SK-N-SH treated with all-trans-retinoic acid at 6 μM for 48 hours (cell line): ENCODE results near the gene UGGT2.
A peak's percentile ranks its signal among the peaks of the same experiment; 100 is the strongest.
"Not testable (repeated sequence)": the region's sequence is repeated elsewhere in the genome, so short reads cannot be mapped to it uniquely, and the experiment has no call there.

ENCODE experiments used
- ATAC-seq: fragments of 200-7000 bp; cut with Tn5 transposase; 3 replicates; pipeline ENCODE4 v1.9.1; 2020; ENCODE audit warnings: mild to moderate bottlenecking, moderate library complexity
- ARNTL ChIP-seq: fragments of 450-650 bp; formaldehyde crosslinking; IDR thresholded peaks from 2 replicates; pipeline ENCODE4 v1.5.0; 2020; ENCODE audit warnings: low read depth, mild to moderate bottlenecking, moderate library complexity, borderline replicate concordance
- BACH2 ChIP-seq: fragments of 250-450 bp; sonication (Bioruptor Pico); IDR thresholded peaks from 2 replicates; pipeline ENCODE4 v1.9.0; 2021; ENCODE audit warnings: mild to moderate bottlenecking, borderline replicate concordance
- CREB5 ChIP-seq: fragments of 250-450 bp; sonication (Bioruptor Pico); IDR thresholded peaks from 2 replicates; pipeline ENCODE4 v1.5.1; 2020; ENCODE audit warnings: low read depth, mild to moderate bottlenecking, moderate library complexity
- CSRNP3 ChIP-seq: fragments of 250-450 bp; sonication (Bioruptor Pico); IDR thresholded peaks from 2 replicates; pipeline ENCODE4 v1.5.1; 2021; ENCODE audit warnings: mild to moderate bottlenecking, moderate library complexity
- ESRRG ChIP-seq: fragments of 250-450 bp; sonication (Bioruptor Pico); IDR thresholded peaks from 2 replicates; pipeline ENCODE4 v1.6.1; 2021; ENCODE audit warnings: mild to moderate bottlenecking
- GLIS3 ChIP-seq: fragments of 250-450 bp; sonication (Bioruptor Pico); IDR thresholded peaks from 2 replicates; pipeline ENCODE4 v1.5.0; 2020; ENCODE audit warnings: mild to moderate bottlenecking, moderate library complexity
- ISL1 ChIP-seq: fragments of 250-450 bp; sonication (Bioruptor Pico); IDR thresholded peaks from 2 replicates; pipeline ENCODE4 v2.1.2; 2022; ENCODE audit warnings: mild to moderate bottlenecking, moderate library complexity
- OSR1 ChIP-seq: fragments of 250-450 bp; sonication (Bioruptor Pico); IDR thresholded peaks from 2 replicates; pipeline ENCODE4 v1.8.0; 2022; ENCODE audit warnings: moderate library complexity, mild to moderate bottlenecking, inconsistent platforms
- PATZ1 ChIP-seq: fragments of 250-450 bp; sonication (Bioruptor Pico); IDR thresholded peaks from 2 replicates; pipeline ENCODE4 v1.8.0; 2020; ENCODE audit warnings: mild to moderate bottlenecking, moderate library complexity, borderline replicate concordance
- PPARA ChIP-seq: fragments of 250-450 bp; sonication (Bioruptor Pico); IDR thresholded peaks from 2 replicates; pipeline ENCODE4 v1.5.0; 2020; ENCODE audit warnings: mild to moderate bottlenecking, borderline replicate concordance
- RARB ChIP-seq: fragments of 250-450 bp; sonication (Bioruptor Pico); IDR thresholded peaks from 2 replicates; pipeline ENCODE4 v1.8.0; 2021; ENCODE audit warnings: mild to moderate bottlenecking, moderate library complexity
- TCF4 ChIP-seq: fragments of 250-450 bp; sonication (Bioruptor Pico); IDR thresholded peaks from 2 replicates; pipeline ENCODE4 v1.8.0; 2021; ENCODE audit warnings: mild to moderate bottlenecking, moderate library complexity, borderline replicate concordance
- TOX ChIP-seq: fragments of 250-450 bp; sonication (Bioruptor Pico); IDR thresholded peaks from 2 replicates; pipeline ENCODE4 v1.8.0; 2021; ENCODE audit warnings: mild to moderate bottlenecking, moderate library complexity, borderline replicate concordance
- TSHZ2 ChIP-seq: fragments of 250-450 bp; sonication (Bioruptor Pico); IDR thresholded peaks from 2 replicates; pipeline ENCODE4 v1.5.0; 2020; ENCODE audit warnings: mild to moderate bottlenecking, moderate library complexity
- ZC3H10 ChIP-seq: fragments of 250-450 bp; sonication (Bioruptor Pico); IDR thresholded peaks from 2 replicates; pipeline ENCODE4 v1.5.1; 2021; ENCODE audit warnings: mild to moderate bottlenecking, moderate library complexity
- ZFP3 ChIP-seq: fragments of 250-450 bp; sonication (Bioruptor Pico); IDR thresholded peaks from 2 replicates; pipeline ENCODE4 v1.5.0; 2020; ENCODE audit warnings: mild to moderate bottlenecking, moderate library complexity
- ZFP30 ChIP-seq: fragments of 450-650 bp; formaldehyde crosslinking; IDR thresholded peaks from 2 replicates; pipeline ENCODE4 v1.5.0; 2022; ENCODE audit warnings: mild to moderate bottlenecking, moderate library complexity
- ZNF565 ChIP-seq: fragments of 450-650 bp; formaldehyde crosslinking; conservative IDR thresholded peaks from 2 replicates; pipeline ENCODE4 v1.5.0; 2020; ENCODE audit warnings: low read depth, mild to moderate bottlenecking, moderate library complexity
- ZNF70 ChIP-seq: fragments of 450-650 bp; formaldehyde crosslinking; IDR thresholded peaks from 2 replicates; pipeline ENCODE4 v1.5.0; 2020; ENCODE audit warnings: mild to moderate bottlenecking, moderate library complexity
- ZNF8 ChIP-seq: fragments of 450-650 bp; formaldehyde crosslinking; IDR thresholded peaks from 2 replicates; pipeline ENCODE4 v1.5.0; 2020; ENCODE audit warnings: mild to moderate bottlenecking, moderate library complexity

UGGT2 gene

GRCh38 chr13:95858286-95859075 is 194.7 kb downstream of the UGGT2 start:
- ATAC-seq: no peak
- no peak for TF ChIP-seq ZNF565
- TF ChIP-seq ESRRG (CRISPR knock-in tag): 0 out of 2 replicates have a peak, but pooled peaks have one; percentile 21
- TF ChIP-seq, all 23 proteins: peak for 1

GRCh38 chr13:95845656-95846055 is 207.5 kb downstream of the UGGT2 start:
- not testable (repeated sequence) for ATAC-seq

GRCh38 chr13:95842898-95843297 is 210.3 kb downstream of the UGGT2 start:
- ATAC-seq: no peak
- no peak for TF ChIP-seq ISL1
- TF ChIP-seq ZFP3: no peak
- TF ChIP-seq ARNTL: no peak
- no peak for TF ChIP-seq ZNF8 (CRISPR knock-in tag)
- no peak for TF ChIP-seq PPARA (CRISPR knock-in tag)
- TF ChIP-seq ZNF70: no peak
- TF ChIP-seq ZNF565: no peak
- TF ChIP-seq BACH2: no peak
- TF ChIP-seq OSR1 (CRISPR knock-in tag): no peak
- TF ChIP-seq ZFP30 (CRISPR knock-in tag): no peak
- TF ChIP-seq RARB (CRISPR knock-in tag): no peak
- TF ChIP-seq ZC3H10: no peak
- no peak for TF ChIP-seq CREB5 (CRISPR knock-in tag)

- no peak for ATAC-seq
- no peak for TF ChIP-seq ZC3H10
- TF ChIP-seq ZNF8 (CRISPR knock-in tag): no peak
- no peak for TF ChIP-seq ZFP30 (CRISPR knock-in tag)
- no peak for TF ChIP-seq CSRNP3 (CRISPR knock-in tag)
- no peak for TF ChIP-seq ZNF565
- no peak for TF ChIP-seq BACH2
- no peak for TF ChIP-seq ARNTL
- TF ChIP-seq TSHZ2: no peak
- no peak for TF ChIP-seq GLIS3
- TF ChIP-seq ZNF70: no peak
- TF ChIP-seq ISL1: no peak
- no peak for TF ChIP-seq PATZ1 (CRISPR knock-in tag)
- no peak for TF ChIP-seq ESRRG (CRISPR knock-in tag)
- TF ChIP-seq TCF4: no peak
- no peak for TF ChIP-seq CREB5 (CRISPR knock-in tag)
- no peak for TF ChIP-seq ZFP3
- no peak for TF ChIP-seq TOX (CRISPR knock-in tag)
These were observed 211.3 kb downstream of the UGGT2 start for GRCh38 chr13:95841894-95842293.
